NCI-H2029 treated with DMSO at 0.1 percent for 48 hours (cell line): Measurements from ENCODE around the gene PTPRN2.

ENCODE experiments used
- DNase-seq: peaks from one replicate; lab custom pipeline; 2025; lab: John Stamatoyannopoulos, UW

Gene PTPRN2

GRCh38 chr7:158070222-158070920, 517.3 kb downstream of the PTPRN2 start:
- no peak for DNase-seq

GRCh38 chr7:158068853-158069252, 518.8 kb downstream of the PTPRN2 start:
- DNase-seq: no peak

- no peak for DNase-seq
Observed at GRCh38 chr7:158067931-158068482, 519.6 kb downstream of the PTPRN2 start.

DNA sequence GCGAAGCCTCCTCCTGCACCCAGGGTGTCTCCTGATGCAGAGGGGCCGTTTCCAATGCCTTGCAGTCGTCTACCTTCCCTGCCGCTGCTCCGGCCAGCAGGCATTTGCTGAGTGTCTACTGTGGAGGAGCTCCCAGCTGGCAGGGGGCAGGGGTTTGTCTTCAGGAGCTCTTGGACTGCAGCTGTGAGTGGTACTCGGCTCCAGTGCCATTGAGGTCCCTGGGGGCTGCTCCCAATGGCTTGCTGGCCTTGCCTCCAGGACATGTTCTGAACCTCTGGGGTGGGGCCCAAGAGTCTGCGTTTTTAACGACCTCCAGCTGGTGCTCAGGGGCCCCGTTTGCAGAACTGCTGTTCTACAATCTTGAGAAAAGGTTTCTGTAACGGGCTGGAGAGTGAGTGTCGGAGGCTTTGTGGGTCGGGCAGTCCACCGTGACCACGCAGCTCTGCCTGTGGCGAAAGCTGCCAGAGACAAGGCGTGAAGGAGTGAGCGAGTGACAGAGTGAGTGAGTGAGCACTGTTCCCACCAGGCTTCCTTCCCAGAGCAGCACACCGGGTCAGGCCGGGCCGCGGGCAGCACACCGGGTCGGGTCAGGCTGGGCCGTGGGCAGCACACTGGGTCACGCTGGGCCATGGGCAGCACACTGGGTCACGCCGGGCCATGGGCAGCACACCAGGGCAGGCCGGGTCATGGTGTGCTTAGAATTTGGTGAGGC, 520.2 kb downstream of the PTPRN2 start:
- no peak for DNase-seq

DNA sequence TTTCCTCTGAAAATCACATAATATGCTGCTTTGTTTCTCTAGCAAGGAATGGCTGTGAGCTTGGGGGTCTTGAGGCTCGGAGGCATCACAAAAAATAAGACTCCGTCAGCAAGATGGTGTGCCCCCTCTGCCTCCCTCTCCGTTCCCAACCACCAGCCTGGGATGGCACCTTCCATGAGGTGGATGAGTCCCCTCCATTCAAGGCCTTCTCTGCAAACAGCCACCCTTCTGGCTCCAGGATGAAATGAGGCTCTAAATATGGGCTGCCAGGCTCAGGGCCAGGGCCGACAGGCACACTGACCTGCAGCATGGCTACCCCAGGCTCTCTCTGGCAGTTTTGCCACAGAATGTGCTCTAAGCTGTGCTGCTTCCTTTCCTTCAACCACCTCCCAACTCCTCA, 521.5 kb downstream of the PTPRN2 start:
- no peak for DNase-seq

DNA sequence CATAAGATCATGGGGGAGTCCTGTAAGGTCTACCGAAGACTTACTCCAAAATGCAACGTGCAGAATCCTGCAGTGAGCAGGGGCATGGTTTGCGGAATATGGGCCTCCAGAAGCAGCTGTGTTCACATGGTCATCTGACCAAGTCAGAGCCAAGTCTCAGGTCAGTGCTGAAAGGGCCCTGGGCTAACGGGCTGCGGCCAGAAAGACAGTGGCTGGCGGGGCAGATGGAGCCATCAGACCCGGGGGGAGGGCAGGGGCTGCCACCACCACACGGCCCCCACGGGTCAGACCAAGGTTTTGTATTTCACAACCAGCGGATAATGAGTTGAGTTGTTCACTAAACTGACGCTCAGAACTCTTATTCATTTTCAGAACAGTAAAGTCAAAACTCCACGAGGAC, 522.3 kb downstream of the PTPRN2 start:
- DNase-seq: no peak

DNA sequence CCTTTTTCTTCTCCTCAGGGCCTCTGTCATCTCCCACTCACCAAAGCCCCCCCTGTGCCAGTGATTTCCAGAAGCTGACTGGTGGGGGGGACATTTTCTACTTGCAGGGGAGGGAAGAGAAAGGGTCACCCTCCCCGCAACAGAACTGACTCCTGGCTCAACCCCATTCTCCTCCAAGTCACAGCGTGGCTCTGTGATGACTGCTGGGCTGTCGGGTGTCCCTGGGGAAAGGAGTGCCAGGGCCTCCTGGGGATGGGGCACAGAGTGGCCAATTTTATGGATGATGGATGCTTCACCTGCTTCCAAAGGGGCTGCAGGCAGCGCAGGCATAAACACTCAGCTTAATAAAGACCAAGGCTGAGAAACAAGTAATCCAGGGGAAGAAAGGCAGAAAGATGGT, 523.0 kb downstream of the PTPRN2 start:
- no peak for DNase-seq

- DNase-seq: no peak
Observed at GRCh38 chr7:158063850-158064610, 523.6 kb downstream of the PTPRN2 start.

- no peak for DNase-seq
Observed at GRCh38 chr7:158062661-158063060, 525.0 kb downstream of the PTPRN2 start.

GRCh38 chr7:158061884-158062656, 525.6 kb downstream of the PTPRN2 start:
- DNase-seq: no peak

DNA sequence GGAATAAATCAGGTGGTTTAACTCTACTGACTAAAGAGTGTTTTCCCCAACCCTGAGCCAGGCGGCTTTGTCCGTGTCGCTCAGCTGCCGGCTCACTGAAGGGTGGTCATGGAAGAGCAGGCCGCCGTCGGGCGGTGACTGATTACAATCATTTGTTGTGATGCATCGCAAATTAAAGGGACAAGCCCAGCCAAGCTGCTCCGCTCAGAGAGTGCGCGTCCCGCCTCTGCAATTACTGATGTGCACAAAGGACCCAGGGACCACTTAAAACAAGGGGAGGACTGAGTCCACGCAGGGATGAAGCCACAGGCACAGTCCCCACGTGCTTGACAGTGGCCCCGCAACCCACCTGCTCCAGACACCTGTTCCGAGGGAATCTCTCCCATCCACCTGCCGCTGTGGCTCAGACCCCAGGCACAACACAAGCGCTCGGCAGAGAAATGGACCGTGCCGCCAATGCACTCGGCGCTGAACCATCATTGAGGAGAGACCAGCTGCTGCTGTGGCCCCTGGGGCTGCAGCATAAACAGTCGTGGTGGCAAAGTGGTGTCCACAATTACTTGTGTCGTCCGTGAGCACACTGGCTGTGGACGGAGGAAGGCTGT, 526.5 kb downstream of the PTPRN2 start:
- no peak for DNase-seq

DNA sequence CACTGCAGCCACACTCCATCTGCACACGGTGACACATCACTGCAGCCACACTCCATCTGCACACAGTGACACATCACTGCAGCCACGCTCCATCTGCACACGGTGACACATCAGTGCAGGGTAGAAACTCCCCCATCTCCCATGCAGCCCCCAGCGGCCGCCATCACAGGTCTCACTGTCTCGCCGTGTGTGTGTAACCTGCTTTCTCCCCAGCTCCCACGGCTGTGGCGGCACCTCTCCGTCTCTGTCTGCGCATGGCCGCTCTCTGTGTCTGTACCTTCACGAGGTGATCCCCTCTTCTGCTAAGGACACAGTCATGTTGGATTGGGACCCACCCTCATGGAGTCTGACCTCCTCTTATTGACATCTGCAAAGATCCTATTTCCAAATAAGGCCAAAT, 527.4 kb downstream of the PTPRN2 start:
- DNase-seq: no peak

- DNase-seq: no peak
Observed at GRCh38 chr7:158057446-158057845, 530.2 kb downstream of the PTPRN2 start.

- no peak for DNase-seq
Observed at GRCh38 chr7:158056761-158057160, 530.9 kb downstream of the PTPRN2 start.

- no peak for DNase-seq
Observed at GRCh38 chr7:158055726-158056510, 531.7 kb downstream of the PTPRN2 start.

DNA sequence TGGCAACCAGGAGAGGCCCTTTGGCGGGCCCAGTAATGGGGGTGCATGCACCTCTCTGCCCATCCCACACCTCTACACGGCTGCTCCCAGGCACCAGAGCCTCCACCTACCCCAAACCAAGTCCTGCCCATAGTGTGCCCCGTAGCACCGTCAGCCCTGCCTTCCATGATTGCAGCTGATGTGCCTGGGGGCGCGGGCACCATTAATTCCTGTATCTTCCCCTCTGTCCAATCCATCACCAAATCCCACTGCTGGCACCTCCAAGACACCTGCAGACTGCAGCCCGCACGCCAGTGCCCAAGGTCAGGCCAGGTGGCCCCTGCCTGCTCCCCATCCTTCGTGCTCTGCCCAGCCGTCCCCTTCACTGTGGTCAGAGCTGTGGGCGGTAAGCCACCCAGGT, 533.0 kb downstream of the PTPRN2 start:
- DNase-seq: no peak

GRCh38 chr7:158054081-158054480, 533.5 kb downstream of the PTPRN2 start:
- no peak for DNase-seq

DNA sequence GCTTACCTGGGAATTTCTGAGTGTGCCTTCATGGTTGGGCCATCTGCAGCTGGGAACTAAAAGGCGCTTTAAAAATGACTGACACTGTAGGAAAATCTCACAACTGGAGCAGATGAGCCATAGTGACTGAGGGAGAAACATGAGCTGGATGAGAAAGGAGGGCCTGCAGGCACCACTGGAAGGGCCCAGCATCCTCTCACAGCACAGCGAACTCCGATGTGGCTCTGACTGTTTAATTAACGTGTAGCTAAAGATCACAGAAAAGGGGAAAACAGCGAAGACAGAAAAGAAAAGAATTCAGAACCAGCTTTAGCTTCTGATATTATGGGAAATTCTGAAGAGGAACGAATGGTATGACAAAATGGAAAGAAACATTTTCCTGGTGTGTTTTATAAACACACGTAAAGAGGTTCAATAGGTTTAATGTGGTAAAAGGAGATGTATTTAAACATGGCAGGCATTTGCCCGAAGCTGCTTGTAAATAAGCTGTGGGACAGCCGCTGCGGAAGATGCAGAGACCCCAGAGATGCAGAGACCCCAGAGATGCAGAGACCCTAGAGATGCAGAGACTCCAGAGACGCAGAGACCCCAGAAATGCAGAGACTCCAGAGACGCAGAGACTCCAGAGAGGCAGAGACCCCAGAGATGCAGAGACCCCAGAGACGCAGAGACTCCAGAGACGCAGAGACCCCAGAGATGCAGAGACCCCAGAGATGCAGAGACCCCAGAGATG, 534.3 kb downstream of the PTPRN2 start:
- DNase-seq: no peak

DNA sequence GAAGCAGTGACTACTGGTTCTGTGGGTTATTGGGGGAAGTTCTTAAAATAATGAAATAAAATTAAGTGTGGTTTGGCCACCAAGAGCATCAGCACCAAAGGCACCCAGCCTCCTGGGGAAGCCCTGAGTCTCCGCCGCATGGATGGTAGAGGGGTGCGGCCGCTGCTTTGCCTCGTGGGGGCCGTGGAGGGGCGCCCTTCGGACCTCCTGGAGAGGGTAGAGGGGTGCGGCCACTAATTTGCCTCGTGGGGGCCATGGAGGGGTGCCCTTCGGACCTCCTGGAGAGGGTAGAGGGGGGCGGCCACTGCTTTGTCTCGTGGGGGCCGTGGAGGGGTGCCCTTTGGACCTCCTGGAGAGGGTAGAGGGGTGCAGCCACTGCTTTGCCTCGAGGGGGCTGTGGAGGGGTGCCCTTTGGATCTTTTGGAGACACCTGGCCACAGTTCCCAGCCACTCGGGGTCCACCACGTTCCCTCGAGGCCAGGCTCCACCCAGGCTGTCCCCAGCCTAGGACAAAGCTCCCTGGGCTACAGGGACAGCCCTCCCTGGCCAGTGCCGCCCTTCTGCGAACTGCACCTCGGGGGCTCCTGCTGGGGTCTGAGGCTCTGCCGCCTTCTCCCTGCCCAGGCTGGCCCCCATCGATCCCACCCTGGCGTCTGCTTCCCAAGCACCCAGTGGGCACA, 535.1 kb downstream of the PTPRN2 start:
- DNase-seq: no peak
